22Rv1 (cell line): Measurements from ENCODE around the gene GALNTL6.

Experiments used
- ZFX ChIP-seq: fragments of 450-650 bp; IDR thresholded peaks from 2 replicates; pipeline ENCODE4 v1.6.1; 2017; ENCODE audit warnings: antibody characterized with exemption, borderline replicate concordance
- TF ChIP-seq, protein P1 (sequence below): fragments of 450-650 bp; IDR thresholded peaks from 2 replicates; pipeline ENCODE4 v1.5.1; 2017; ENCODE audit warnings: mild to moderate bottlenecking

DNA sequence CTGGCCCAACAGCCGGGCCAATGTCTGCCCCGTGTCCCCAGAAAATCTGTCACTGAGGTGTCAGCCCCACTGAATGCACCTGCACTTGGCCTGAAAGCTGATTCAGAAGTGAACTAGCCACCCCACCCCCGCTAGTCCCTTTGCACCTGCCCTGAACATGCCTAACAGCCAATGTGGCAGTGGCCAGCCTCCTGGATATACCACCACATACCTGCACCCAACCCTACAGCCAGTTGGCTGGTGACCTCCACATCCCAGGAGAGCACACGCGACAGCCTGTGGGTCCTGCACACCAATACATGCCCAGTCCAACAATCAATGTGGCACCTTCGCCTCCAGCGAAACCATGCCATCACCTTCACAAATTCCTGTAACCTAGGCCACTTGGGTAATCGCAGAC, 116.7 kb downstream of the GALNTL6 start:
- TF ChIP-seq, protein P1, sequence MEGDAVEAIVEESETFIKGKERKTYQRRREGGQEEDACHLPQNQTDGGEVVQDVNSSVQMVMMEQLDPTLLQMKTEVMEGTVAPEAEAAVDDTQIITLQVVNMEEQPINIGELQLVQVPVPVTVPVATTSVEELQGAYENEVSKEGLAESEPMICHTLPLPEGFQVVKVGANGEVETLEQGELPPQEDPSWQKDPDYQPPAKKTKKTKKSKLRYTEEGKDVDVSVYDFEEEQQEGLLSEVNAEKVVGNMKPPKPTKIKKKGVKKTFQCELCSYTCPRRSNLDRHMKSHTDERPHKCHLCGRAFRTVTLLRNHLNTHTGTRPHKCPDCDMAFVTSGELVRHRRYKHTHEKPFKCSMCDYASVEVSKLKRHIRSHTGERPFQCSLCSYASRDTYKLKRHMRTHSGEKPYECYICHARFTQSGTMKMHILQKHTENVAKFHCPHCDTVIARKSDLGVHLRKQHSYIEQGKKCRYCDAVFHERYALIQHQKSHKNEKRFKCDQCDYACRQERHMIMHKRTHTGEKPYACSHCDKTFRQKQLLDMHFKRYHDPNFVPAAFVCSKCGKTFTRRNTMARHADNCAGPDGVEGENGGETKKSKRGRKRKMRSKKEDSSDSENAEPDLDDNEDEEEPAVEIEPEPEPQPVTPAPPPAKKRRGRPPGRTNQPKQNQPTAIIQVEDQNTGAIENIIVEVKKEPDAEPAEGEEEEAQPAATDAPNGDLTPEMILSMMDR: no peak
- no peak for TF ChIP-seq ZFX
